Fibroblast of skin of right biceps (primary cell): ENCODE measurements around the gene ZNF48.

Source experiments
- DNase-seq: peaks from one replicate; pipeline ENCODE4 v3.0.0-alpha.2; 2013

The ZNF48 gene

DNA sequence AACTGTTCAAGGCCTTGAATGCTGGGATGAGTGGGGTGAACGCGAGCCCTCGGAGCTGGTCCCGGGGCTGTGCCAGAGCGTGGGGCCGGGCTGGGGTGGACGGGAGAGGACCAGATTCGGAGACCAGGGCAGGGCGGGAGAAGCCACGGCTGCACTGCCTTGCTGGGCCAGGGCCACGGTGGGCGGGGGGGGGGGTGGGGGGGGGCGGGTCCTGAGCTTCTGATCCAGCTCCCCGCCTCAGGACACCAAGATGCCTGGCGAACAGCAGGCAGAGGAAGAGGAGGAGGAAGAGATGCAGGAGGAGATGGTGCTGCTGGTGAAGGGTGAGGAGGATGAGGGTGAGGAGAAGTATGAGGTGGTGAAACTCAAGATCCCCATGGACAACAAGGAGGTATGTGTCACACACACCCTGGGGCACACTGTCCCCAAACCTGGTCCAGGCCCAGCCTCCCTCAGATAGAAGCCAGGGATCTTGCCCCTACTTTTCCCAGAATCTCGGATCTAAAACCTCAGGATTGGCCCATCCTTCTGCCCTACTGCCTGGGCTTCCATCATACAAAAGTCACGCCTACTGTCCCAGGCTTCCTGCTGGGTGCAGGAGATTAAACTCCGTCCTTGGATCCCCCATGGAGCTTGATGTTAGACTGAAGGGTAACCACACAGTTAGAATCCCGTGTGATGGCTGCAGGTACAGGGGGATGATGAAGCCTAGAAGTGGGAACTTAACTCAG lies 12.7 kb downstream of the ZNF48 start:
- DNase-seq = no peak

DNA sequence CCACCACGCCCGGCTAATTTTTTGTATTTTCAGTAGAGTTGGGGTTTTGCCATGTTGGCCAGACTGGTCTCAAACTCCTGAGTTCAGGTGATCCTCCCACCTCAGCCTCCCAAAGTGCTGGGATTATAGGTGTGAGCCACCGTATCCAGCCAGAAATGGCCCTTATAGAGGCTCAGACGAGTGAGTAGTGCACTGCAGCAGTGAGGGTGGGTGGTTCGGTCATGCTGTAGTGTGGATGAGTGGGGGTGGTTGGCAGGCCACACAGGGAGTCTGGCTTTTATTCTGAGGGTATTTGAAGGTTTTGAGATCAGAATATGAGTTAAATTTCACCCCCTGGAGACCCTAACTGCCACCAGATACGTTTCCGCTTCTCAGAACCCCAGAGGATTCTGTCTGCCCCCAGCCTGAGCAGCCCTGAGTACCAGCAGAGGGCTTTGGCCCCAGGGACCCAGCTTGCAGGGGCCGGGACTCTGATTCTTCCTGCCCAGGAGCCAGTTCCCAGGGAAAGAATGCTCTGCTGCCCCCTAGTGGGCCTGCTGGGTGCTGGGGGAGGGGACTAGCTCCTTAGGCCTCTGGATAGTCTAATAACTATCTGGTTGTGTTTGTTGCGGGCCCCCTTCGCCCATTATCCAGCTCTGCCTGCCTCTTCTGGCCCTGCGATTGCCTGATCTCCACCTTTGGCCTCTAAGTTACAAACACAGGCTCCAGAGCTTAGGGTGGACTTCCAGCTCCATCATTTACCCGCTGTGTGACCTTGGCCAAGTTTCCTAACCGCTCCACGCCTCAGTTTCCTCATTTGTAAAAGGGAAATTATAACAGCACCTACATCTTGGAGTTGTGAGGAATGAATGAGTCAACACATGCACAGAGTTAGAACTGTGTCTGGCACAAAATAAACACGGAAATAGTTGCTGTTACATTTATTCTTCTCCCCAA lies 14.2 kb downstream of the ZNF48 start:
- DNase-seq = peak; percentile 82

DNA sequence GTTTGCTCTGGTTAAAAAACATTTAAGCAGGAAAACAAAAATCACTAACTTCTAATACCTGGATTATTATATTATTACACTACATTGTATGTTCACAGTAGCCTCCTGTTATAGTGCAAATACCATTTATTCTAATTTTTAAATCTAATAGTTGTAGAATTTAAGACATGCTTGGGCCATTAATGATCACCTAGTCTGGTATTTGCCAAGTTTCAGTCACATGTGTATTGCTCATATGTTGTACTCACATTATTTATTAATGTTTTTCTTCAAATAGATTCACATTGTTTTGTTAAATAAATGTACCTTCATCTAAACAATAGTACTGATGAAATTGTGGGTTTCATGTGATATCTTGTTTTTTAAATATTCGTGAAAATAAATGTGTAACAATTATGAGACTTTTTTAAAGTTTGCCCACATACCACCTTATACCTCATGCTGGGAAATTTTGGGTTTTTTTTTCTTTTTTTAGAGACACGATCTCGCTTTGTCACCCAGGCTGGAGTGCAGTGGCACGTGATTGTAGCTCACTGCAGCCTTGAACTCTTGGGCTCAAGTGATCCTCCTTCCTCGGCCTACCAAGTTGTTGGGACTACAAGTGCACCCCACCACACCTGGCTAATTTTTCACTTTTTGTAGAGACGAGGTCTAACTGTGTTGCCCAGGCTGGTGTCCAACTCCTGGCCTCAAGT lies 18.0 kb downstream of the ZNF48 start:
- no peak for DNase-seq

DNA sequence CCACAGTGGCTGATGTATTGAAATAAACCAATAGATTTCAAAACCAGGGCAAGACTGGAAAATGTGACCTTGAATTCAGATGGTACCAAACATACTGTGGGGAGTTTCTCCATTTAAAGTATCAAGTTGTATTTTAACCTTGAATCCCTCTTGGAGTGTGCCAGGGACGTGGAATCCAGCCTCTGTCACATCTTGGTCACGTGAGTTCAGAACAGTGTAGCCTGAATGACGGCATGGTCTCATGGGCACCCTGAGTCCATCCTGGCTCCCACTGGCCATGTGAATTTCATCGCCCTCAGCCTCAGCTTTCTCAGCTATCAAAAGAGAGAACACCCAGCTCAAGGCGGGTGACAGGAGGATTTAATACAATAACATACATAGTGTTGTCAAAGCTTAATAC lies 18.9 kb downstream of the ZNF48 start:
- DNase-seq = no peak

DNA sequence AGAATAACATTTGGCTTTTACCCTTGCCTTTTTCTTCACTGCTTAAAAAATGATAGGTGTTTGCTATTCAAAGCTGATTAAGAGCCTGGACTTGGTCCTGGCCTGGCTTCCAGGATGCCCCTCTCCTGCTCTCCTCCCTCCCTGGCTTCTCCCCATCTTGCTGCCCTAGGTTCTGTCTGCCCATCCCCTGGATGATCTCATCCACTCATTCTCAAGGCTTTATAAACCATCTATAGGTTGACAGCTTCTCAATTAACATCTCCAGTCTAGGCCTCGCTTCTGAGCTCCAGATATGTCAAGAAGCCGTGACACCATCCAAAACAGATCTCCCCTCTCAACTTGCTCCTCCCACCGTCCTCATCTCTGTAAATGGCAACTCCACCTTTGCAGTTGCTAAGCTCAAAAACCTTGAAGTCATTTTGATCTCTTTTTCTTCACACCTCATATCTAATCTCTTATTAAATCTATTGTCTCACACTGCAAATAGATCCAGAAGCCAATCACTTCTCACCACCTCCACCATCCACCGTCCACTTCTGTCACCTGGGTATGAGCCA lies 20.9 kb downstream of the ZNF48 start:
- no peak for DNase-seq

DNA sequence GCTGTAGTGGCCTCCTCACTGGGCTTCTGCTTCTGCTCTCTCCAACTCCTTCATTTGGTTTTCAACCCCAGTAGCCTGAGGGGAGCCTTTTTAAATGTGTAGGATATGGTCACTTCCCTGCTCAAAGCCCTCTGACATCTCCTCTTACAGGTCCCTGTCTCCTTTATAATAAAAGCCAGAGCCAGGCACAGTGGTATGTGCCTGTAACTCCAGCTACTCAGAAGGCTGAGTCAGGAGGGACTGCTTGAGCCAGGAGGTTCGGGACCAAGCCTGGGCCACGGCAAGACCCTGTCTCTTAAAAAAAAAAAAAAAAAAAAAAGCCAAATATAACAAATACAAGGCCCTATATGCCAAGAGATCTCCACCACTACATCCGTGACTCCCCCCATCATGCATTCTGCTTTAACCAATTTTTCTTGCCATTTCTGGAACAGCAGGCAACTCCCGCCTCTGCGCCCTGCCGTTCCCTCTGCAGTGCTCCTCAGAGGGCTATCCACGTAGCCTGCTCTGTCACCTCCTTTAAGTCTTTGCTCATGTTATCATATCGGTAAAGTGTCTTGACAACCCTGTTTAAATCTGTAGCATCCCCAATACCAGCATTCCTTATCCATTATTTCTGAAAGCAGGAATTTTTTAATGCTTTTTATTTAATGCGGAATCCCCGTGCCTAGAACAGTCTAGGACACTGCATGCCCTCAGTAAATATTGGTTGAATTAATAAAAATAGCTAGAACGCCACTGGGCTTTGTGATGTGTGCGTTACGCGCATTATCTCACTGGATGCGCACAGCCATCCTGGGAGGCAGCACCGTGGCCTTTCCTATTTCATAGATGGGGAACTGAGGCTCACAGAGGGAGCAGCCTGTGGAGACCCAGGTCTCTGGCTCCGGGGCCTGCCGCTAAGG lies 21.7 kb downstream of the ZNF48 start:
- DNase-seq = no peak

DNA sequence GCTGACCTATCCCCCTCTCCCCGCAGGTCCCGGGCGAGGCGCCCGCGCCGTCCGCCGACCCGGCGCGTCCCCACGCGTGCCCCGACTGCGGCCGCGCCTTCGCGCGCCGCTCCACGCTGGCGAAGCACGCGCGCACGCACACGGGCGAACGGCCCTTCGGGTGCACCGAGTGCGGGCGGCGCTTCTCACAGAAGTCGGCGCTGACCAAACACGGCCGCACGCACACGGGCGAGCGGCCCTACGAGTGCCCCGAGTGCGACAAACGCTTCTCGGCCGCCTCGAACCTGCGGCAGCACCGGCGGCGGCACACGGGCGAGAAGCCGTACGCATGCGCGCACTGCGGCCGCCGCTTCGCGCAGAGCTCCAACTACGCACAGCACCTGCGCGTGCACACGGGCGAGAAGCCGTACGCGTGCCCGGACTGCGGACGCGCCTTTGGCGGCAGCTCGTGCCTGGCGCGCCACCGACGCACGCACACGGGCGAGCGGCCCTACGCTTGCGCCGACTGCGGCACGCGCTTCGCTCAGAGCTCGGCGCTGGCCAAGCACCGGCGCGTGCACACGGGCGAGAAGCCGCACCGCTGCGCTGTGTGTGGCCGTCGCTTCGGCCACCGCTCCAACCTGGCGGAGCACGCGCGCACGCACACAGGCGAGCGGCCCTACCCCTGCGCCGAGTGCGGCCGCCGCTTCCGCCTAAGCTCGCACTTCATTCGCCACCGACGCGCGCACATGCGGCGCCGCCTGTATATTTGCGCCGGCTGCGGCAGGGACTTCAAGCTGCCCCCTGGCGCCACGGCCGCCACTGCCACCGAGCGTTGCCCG lies 22.5 kb downstream of the ZNF48 start:
- peak; percentile 91 for DNase-seq

DNA sequence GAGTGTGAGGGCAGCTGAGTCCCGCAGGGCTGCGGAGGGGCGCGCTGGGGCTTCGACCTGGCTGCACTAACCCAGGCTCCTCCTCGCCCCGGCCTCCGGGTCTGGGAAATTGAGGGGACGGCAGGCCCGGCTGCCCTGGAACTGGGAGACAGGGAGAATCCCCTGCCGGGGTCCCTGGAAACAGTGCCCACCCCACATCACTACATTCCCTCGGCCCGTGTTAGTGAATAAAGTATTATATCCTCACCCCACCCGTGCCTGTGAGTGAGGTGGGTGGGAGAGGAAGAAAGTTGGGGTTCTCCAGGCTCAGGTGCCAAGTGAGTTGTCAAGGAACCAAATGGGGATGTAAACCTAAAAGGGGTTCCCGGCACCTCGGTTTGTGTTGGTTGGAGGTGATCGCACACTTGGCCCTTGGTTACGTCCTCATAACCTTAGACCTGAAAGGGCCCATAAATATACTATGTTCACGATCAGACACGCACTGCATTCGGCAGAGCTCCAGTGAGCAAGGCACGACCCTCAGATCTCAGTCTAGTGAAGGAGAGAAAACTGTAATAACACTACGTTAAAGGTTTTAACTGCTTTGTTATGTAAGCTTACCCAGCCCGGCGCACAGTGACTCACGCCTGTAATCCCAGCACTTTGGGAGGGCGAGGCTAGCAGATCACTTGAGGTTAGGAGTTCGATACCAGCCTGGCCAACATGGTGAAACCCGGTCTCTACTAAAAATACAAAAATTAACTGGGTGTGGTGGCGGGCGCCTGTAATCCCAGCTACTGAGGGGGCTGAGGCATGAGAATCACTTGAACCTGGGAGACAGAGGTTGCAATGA lies 23.3 kb downstream of the ZNF48 start:
- no peak for DNase-seq

DNA sequence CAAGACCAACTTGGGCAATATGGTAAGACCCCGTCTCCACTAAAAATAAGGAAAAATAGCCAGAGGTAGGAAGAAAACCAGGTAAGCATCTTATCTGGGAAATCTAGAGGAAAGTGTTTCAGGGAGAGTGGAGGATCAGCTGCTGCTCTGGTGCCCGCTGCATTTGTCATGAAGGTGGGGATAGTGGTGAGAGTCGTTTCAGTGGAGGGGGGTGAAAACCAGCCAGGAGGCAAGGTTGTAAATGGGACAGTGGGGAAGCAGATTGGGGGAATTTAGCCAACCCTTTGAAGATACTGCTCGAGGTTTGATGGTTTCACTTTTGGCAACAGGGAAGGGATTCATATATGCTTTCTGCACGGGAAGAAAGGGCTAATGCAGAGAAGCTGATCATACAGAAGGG lies 25.8 kb downstream of the ZNF48 start:
- no peak for DNase-seq

DNA sequence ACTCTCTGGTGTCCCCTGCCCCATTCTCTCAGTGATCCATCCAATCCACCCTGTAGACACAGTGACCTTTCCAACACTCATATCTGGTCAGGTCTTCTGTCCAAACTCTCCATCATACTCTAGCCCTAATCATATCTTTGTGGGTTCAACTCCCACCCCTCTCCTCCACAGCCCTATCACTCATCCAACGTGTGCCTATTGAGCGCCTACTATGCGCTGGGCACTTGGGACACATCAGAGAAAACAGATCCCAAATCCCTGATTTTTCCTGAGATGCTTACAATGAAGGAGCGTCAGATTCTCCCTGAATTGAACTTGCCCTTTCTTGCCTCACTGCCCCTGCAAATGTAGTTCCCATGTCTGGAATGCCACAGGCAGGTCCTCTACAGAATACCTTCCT lies 32.8 kb downstream of the ZNF48 start:
- no peak for DNase-seq

DNA sequence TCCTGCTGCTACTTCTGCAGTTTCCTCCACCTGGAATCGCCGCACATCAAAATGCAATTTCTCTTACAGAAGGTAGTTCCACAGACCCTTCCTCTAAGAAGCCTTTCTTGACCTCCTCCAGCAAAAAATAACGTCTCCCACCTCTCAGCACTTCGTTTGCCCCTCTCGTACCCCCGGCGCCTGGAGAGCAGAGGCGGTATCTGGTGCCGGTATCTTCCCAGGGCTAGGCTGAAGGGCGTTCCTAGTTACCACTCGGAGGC lies 34.1 kb downstream of the ZNF48 start:
- DNase-seq = no peak

DNA sequence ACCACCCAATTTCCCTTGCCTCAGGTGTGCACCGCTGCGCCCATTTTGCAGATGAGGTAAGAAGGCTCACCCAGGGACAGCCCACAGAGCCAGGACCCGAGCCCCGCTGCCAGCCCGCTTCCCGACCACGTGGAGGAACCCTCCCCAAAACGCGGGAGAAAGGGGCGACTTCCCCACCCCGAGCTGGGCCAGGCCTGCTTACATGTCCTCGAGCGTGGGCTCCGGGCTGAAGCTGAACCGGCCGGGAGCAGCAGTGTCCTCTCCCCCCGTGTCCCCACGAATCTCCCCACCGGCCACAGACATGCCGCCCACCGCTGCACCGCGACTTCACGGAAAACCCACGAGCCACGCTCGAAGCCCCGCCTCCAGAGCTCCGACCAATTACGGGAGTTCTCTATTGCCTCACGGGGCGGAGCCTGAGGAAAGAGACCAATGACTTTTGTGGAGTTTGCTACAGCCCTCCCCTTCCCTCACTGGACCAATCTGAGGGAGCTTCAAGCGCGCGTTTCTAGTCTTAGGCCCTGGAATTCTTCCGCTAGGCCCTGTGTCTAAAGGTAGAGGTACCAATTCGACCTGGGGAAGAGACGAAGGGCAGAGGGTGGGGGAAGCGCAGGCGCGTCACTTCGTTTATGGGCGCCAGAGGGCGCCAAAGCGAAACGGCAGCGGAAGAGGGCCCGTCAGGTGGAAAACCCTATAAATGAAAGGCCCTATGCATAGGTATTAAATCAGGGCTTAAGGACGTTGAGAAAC lies 34.6 kb downstream of the ZNF48 start, which contains the start of gene DCTPP1:
DCTPP1 (minus strand) TSS at position 353 of the 750 bp plus-strand sequence; CDS start at position 303, 50 bp downstream.
- DNase-seq = peak; percentile 99

DNA sequence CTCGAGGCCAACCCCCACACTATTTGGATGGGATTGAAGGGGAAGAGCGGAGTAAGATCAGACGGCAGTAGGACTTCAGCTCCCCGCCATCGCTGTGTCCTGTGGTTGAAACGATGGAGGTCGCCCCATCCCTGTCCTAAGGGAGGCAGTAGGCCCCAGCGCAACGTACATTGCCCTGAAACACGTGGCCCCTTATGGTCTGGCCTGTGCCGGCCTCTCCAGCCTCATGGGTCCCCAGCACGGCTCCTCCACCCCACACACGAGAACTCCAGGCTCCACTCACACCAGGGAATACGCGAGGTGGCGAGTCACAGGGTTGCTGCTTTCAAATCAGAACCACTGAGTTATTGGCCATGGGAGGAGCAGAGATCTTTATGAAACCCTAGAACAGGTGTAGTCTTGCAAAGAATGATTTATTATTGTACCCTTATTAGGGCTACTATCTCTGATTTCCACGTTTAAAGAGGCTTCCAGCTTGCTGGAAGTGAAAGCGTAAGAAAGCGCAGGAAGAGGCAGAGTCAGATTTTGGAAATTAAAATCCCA lies 35.3 kb downstream of the ZNF48 start:
- DNase-seq = no peak

DNA sequence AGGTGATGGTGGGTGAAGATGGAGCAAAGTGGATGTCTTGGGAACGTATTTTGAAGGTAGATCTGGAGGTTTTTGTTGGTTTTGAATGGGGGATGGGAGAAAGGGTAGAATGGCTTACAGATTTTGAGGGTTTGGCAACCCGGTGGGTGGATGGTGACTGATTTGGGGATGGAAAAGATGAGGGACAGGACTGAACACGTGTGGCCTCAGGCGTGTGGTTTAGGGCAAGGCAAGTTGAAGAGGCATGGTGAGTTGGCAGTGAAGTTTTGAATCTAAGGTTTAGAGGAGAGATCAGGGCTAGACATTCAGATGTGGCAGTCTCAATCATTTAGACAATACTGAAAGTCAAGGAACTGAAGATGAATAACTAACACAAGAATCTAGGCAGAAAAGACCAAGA lies 39.6 kb downstream of the ZNF48 start:
- no peak for DNase-seq

DNA sequence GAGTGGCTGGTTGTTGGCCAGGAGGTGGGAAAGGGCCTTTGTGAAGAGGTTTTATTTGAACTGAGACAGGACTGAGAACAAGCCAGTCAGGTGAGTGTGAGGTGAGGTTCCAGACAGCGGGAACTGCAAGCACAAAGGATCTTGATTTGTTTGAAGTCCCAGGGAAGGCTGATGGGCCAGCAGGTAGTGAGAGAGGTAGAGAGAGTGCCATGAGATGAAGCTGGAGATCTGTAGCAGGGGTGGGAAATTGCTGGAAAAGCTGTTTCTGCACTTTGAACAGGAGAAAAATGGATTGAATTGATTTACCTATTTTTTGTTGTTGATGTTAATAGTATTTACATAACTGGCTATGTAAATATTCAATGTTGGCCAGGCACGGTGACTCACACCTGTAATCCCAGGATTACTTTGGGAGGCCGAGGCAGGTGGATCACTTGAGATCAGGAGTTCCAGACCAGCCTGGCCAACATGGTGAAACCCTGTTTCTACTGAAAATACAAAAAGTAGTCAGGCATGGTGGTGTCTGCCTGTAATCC lies 42.4 kb downstream of the ZNF48 start:
- DNase-seq = no peak

DNA sequence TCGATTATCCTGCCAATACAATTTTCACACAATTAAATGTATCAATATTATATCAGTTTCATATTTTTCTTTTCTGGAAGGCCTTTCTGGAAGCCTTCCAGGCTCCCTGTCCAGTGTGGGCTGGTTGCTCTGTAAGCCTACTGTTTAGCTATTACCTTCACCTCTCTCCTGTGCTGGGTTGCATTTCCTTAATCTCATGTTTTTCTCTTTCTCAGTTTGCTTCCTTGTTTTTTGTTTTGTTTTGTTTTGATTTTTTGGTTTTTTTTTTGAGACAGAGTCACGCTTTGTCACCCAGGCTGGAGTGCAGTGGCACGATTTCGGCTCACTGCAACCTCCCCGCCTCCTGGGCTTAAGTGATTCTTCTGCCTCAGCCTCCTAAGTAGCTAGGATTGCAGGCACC lies 43.6 kb downstream of the ZNF48 start:
- no peak for DNase-seq

DNA sequence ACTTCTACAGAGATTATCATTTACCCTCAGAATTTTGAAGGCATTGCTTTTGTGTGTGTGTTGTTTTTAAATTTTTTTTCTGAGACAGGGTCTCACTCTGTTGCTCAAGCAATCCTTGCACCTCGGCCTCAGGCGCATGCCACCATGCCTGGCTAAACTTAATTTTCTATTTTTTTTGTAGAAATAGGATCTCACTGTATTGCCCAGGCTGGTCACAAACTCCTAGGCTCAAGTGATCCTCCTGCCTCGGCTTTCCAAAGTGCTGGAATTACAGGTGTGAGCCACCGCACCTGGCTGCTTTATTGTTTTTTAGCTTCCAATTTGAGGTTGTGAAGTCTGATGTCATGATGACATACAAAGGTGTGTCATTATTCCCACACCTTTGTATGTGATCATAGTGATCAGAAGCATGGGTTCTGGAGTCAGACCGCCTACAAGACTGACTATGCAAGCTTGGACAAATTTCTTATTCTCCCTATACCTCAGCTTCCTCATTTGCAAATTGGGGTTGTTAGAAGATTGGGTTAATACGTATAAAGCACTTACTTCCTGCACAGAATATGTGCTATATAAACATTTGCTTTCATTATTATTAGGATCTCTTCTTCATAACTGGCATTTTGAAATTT lies 44.6 kb downstream of the ZNF48 start:
- DNase-seq = no peak

DNA sequence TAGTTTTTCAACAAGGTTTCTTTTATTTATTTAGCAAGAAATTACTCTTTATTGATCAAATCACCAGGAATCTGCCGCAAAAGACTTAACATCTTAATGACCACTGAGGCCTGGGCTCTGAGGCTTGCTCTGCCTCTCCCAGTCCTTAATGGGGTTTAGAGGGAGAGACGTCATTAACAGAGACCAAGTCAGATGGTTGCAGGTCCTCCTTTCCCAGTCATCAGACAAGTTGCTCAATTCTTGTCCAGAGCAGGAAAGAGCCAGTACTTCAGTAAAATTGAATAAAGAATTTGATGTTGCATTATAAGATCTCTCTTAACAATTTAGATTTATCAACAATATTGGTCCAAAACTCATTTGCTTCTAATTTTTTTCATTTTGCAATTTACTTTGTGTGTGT lies 48.4 kb downstream of the ZNF48 start:
- no peak for DNase-seq
